ENCODE measurements around the gene CRTC3.
"Not testable (repeated sequence)": the region's sequence is repeated elsewhere in the genome, so short reads cannot be mapped to it uniquely, and the experiment has no call there.

The CRTC3 gene

DNA sequence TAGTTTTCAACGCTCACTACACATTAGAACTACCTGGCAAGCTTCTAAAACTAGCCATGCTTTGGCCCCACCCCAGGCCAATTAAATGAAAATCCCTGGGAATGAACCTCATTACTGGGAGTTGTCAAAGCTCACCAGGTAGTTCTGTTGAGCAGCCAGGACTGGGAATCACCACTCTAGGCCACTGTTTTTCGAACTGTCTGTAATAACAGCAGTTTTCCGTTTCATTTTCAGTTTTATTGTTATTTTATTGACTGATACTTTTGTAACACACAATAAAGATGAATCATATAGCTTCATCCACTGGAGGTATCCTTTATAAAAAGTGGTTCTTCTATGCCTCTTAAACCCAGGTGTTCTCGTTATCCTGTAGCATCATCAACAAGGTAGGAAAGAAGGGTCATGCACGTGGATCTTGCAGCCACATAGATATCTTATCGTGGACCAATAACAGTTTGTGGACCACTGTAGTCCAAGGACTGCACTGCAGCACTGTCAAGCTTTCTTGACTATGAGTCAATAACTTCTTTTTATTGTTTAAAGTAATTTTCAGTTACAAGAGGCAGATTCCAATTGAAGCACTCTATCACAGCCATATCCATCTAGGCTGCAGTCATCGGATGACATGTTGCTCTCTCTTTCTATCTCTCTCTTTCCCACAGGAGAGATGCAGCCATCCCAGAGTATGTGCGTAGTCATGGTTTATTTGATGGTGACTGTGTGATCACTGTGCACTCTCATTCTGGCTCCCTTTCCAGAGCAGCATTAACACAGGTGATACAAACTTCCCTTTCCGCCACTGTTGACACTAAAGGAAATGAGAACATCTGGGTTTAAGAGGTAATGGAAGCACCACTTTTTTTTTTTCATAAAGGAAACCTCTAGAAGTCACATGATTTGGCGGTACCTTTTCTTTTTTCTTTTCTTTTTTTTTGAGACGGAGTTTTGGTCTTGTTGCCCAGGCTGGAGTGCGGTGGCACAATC lies 148.4 kb downstream of the CRTC3 start:
- no peak for DNase-seq (ENCODE audit: low spot score)

DNA sequence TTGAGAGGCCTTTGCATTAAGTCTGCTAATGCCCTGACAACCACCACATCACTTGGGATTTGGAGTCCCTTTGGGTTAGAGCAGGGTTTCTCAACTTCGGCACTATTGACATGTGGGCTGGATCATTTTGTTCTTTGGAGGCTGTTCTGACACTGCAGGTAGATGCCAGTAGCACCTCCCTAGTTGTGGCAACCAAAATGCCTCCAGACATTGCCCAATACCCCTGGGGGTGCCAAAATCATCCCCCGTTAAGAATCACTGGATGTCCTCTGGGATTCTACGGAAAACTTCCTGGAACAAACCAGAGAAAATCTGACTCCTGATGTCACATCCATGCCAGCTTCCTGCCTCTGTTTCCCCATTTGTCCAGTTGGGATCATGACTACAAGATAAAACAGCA lies 150.2 kb downstream of the CRTC3 start:
- DNase-seq (ENCODE audit: low spot score) = no peak

DNA sequence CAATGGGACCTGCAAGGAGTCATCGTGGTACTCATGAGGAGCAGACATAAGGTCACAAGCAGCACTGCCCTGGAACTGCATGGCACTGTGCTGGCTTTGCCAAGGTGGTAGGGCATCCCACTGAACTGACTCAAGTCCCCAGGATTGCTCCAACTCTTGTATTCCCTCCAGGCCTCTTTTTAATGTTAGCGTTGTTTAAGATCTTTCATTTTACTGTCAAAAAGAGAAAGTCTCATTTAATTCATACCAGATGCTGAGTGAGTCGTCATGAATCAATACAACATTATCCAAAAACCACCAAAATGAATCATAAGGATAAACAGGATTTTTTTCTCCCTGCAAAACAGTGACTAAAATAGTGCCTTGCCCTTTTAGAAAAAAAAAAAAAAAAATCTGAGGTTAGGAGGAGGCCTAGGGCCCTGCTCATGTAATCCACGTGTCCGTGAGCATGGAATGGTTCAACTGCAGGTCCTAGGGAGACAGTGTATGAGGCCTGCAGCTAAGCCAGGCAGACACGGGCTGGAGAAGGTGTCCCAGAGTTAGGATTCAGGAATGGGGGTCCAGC lies 150.7 kb downstream of the CRTC3 start:
- no peak for DNase-seq (ENCODE audit: low spot score)

DNA sequence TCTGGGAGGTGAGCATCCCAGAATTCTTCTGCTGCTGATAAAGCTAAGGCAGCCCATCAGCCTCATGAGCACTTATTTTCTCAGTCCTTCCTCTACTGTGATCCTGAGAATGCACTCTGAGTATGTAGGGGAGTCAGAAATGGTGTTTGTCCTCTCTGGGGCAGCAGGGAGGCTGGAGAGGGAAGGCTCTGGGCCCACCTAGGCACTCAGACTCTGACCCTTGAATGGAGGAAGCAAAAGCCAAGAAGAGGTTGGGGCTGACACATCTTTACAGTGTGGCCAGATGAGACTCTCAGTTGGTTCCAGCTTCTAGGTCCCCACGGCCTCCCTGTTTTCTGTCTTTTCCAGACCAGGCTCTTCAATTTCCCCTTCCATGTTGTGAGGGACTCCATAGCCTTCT lies 151.3 kb downstream of the CRTC3 start:
- DNase-seq (ENCODE audit: low spot score) = no peak

DNA sequence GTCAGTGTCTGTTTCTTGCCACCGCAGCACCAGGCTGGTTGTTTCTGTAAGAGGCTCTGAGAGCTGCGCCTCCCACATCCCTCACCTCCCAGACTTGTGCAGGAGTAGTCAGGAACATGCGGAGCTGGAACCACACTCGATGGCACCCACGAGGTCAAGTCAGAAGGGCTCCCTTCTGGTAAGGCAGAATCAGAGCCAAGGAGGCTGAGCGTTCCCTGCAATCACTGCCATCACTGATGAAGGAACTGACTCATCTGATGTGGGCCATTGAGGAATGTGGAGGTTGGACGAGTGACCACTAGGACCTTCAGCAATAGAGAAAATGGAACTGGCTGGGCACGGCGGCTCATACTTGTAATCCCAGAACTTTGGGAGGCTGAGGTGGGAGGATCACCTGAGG lies 151.8 kb downstream of the CRTC3 start:
- no peak for DNase-seq (ENCODE audit: low spot score)

DNA sequence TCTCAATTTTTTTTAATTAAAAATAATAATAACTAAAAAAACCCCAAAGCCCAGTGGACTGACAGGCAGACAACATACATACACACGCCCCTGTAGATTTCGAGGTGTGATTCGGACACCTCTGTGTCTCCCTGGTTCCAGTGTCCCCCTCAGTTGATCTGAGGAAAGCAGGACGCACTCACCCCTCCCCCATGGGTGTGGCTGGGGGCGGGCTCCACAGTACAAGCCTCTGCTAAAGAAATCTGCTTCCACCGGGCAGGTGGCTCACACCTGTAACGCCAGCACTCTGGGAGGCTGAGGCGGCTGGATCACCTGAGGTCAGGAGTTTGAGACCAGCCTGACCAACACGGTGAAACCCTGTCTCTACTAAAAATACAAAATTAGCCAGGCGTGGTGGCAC lies 153.6 kb downstream of the CRTC3 start:
- DNase-seq (ENCODE audit: low spot score) = no peak

DNA sequence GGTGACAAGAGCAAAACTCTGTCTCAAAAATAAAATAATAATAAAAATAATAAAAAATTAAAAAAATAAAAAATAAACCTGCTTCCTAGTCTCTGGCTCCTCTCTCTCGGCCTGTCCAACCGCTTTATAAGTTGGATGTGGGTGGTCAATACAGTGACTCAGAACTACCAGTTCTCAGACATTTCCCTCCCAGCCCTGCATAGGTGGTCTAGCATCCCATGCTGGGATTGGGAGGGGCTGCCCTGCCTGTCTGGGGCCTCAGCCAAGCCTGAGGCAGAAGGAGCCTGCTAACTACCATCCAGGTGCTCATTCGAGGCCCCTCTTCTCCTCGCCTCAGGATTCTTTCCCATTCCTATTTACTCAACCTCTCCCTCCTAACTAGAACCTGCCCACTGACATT lies 154.2 kb downstream of the CRTC3 start:
- DNase-seq (ENCODE audit: low spot score) = no peak

DNA sequence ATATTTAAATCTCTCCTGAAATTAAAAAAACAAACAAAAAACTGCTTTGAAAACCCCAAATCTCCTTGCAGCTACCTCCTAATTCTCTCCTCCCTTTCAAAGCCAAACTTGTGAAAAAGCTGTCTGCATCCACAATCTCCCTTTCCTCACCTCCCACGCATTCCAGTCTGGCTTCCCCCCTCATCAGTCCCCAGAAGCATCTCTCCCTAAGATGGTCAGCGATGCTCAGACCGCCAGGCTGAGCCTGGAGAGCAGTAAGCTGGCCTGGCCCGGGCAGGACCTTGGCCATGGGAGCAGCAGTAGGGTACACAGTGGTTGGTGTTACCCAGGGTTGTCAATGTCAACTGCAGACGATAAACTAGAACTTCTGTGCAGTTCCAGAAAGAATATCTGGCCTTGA lies 154.6 kb downstream of the CRTC3 start:
- no peak for DNase-seq (ENCODE audit: low spot score)

DNA sequence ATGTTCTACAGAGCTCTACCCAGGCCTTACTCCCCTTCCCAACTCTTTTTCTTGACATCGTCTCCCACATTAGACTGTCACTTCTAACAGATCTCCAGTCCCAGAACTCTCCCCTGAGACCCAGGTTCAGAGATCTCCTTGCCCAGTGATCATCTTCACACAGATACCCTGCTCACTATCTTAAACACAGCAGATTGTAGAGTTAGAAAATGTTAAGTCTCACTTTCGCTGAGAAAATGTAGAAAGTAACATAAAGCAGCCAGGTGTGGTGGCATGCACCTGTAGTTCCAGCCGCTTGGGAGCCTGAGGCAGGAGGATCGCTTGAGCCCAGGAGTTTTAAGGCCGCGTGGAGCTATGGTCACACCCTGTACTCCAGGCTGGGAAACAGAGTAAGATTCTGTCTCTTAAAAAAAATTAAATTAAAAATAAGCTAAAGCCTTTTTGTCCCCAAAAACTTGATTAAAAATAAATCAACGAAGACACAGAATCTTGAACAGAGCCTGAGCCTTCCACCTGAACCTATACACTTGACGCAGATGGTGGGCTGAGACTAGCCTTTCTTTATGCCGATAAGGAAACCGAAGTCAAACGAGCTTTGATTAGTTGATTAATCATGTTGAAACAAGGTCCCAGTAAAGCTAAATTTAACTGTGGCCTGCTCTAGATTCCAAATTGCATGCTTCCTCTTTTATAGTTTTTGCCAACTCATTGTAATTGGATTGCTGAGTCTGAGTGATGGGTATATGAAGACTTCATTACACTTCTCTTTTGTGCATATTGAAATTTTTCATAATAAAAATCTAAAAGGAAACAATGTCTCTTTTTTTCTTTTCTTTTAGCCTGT lies 156.1 kb downstream of the CRTC3 start:
- DNase-seq (ENCODE audit: low spot score) = no peak

DNA sequence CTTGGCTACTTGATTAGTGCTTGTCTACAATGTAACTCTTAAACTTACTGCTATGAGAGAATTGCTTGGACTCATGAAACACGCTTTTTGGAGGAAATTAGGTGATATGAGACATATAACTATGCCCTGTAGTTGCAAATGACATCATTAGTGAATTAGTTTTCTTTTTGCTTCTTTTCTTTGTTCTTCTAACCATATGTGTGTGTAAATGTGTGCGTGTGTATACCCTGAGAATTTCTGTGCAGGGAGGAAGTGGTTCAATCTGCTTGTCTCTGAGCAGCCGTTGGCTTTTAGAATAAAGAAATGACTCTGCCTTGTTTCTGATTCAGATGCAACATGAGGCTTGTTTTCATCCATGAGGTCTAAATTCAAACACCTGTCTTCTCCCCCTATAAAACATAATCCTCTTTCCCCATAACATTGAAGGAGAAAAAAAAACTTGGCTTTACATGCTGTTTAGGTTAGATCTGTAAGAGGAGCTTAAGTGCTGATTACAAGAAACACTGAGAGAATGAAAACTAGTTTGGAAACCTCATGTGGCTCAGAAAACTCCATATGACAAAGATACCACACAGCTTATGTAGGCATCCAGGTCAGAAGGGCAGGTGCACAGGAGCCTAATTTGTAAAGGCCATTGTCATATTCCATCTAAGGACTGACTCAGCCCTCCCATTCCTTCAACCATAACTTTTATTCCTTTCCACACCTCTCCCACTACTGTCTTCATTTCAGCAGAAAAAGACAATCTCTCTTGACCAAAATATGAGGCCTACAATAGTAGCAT lies 156.9 kb downstream of the CRTC3 start:
- no peak for DNase-seq (ENCODE audit: low spot score)

DNA sequence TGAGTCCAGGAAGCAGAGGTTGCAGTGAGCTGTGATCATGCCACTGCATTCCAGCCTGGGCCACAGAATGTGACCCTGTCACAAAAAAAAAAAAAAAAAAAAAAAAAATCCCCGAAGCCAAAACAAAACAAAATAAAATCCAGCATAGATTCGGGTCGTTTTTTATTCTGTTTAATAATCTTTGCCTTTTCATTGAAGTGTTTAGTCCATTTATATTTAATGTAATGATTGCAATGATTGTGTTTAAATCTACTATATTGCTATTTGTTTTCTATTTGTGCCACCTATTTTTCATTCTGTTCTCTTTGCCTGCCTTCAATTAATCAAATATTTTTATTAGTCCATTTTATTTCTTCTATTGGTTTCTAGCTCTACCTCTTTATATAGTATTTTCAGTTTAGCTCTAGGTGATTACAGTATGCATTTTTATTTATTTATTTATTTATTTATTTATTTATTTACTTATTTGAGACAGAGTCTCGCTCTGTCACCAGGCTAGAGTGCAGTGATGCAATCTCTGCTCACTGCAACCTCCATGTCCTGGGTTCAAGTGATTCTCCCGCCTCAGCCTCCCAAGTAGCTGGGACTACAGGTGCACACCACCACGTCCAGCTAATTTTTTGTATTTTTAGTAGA lies 159.7 kb downstream of the CRTC3 start:
- not testable (repeated sequence) for DNase-seq (ENCODE audit: low spot score)

DNA sequence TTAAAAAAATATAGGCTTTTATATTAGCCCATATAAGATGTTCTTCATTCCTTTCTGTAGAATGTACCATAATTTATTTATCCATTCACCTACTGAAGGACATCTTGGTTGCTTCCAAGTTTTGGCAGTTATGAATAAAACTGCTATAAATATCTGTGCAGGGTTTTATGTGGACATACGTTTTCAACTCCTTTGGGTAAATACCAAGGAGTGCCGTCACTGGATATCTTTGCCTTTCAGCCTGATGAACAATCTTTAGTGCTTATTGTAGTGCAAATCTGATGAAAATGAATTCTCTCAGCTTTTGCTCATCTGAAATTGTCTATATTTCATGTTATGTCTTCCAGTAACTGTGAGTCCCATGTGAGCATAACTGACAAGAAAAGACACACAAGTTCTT lies 160.9 kb downstream of the CRTC3 start:
- DNase-seq (ENCODE audit: low spot score) = no peak

DNA sequence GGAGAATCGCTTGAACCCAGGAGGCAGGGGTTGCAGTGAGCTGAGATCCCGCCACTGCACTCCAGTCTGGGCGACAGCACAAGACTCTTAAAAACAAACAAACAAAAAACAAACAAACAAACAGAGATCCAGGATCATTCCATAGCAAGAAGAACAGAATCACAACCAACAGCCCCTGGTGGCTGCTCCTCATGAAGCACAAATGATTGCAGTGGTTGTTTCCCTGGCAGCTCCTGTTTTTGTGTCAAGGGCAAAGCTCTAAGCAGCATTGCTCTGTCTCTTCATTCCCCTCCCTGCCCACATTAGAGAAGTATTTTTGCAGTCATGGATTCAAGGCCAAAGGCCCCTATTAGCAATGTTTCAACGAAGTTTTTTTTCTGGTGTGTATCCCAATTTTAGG lies 161.6 kb downstream of the CRTC3 start:
- DNase-seq (ENCODE audit: low spot score) = no peak

DNA sequence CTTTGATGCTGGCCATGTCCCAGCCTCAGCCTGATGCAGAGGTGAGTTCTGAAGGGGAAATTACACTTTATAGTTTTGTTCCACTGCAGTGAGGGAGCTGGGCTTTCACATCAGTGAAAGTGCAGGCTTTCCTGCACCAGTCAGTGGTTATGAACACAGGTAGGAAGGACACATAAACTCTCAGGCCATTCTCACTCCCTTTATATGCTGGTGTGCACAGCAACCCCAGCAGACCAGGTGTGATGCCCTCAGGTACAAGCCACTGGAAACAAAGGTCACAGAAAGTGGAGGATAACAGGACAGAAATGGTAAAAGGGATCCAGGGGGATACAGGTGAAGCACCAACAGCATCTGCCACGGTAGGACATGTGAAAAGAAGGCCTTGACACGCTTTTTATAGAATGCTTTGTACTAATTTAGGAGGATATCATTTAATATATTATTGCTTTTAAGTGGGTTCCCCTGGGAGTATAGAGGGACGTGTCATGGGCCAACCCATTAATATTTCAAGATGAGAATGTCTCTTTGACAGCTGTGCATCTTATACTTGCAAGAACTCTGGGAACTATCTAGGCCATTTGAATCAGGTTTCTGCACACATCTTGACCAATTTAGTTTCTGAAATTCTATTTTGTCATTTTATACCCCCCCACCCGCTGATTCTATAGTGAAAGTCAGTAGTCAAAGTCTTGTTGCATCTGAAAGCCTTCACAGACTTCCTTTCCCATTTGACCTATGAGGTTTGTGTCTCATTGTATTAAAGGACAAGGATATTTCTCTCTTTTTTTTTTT lies 162.5 kb downstream of the CRTC3 start:
- DNase-seq (ENCODE audit: low spot score) = no peak
